ENCODE results near the gene NAPA.

Gene NAPA

DNA sequence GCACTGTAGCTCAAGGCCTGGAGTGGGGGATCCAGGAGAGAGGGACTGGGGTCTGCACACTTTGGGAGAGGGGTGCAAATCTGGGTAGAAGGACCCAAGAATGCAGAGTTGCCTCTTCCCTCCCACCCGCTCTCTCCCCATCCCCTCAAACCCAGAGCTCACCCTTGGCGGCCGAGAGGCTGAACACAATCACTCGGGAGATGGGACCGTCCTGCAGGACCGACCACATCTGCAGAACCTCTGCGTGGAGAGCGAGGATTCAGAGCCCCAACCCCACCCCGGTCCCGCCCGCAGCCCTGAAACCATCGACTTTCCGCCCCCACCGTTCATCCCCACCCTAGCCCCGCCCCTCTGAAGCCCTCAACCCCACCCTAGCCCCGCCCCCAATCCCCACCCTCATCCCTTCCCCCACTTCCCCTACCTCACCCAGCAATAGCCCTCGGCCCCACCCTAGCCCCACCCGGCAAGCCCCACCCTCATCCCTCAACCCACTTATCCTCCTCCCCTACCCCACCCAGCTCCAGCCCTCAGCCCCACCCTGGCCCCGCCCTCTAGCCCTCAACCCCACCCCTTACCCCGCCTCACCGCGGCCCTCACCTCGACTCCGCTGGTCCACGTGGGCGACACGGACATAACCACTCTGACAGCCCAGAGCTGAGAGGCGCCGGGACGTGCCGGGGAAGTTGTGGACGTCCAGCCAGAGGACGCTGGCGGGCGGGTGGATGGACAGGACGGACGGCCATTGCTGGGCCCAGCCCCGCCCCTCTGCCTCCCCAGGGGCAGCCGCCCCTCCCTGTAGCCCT, 35.0 kb downstream of the NAPA start:
- Histone ChIP-seq H3K9me3 (replicated peaks; ENCODE audit: low read length) (no peaks in the 10 kb centered on the region), H3K4me3 (ENCODE audit: low read length) (peak overlapping the region; percentile 47), H3K9ac (ENCODE audit: low read depth, low read length) (no peak overlapping the region), H3K27me3 (ENCODE audit: control insufficient read depth, insufficient read depth, low read length) (no peaks in the 10 kb centered on the region), H3K4me1 (ENCODE audit: control insufficient read depth, insufficient read depth, low read length) (peaks cover 3% of the 10 kb centered on the region), H3K36me3 (ENCODE audit: insufficient read depth, low read length) (no peaks in the 10 kb centered on the region), H3K4me2 (ENCODE audit: low read length) (peak overlapping the region; percentile 28)

GRCh38 chr19:47476438-47476972, 38.4 kb downstream of the NAPA start:
- Histone ChIP-seq H3K27me3 (ENCODE audit: control insufficient read depth, insufficient read depth, low read length) (peaks cover 6% of the 10 kb centered on the region), H3K36me3 (ENCODE audit: insufficient read depth, low read length) (no peaks in the 10 kb centered on the region), H3K4me3 (ENCODE audit: low read length) (no peak overlapping the region), H3K4me2 (ENCODE audit: low read length) (no peak overlapping the region), H3K9me3 (replicated peaks; ENCODE audit: low read length) (no peaks in the 10 kb centered on the region), H3K9ac (ENCODE audit: low read depth, low read length) (no peak overlapping the region), H3K4me1 (ENCODE audit: control insufficient read depth, insufficient read depth, low read length) (no peaks in the 10 kb centered on the region)

DNA sequence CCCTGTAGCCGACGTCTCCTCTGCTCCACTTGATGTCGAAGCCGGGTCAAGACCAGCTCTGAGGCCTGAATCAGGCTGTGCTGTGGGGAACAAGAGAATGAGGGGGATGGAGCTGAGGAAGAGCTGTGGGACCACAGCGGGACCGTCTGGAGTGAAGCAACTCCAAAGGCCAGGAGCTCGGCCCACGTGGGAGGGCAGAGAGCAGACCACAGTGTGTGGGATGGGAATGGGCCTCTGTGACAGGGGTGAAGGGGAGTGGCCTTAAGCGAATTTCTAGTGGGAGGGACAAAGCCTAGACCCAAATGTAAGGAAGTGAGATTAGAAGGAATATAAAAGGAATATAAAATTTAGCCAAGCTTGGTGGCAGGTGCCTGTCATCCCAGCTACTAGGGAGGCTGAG, 39.4 kb downstream of the NAPA start:
- H3K4me1 ChIP-seq (ENCODE audit: control insufficient read depth, insufficient read depth, low read length): no peaks in the 10 kb centered on the region

GRCh38 chr19:47473336-47473735, 41.5 kb downstream of the NAPA start:
- no peaks in the 10 kb centered on the region for H3K9me3 ChIP-seq (replicated peaks; ENCODE audit: low read length)
- no peak overlapping the region for H3K9ac ChIP-seq (ENCODE audit: low read depth, low read length)
- H3K4me1 ChIP-seq (ENCODE audit: control insufficient read depth, insufficient read depth, low read length): no peaks in the 10 kb centered on the region
- H3K4me3 ChIP-seq (ENCODE audit: low read length): no peak overlapping the region
- H3K4me2 ChIP-seq (ENCODE audit: low read length): no peak overlapping the region
- H3K27me3 ChIP-seq (ENCODE audit: control insufficient read depth, insufficient read depth, low read length): peaks cover 38% of the 10 kb centered on the region
- H3K36me3 ChIP-seq (ENCODE audit: insufficient read depth, low read length): no peaks in the 10 kb centered on the region

More for the DNA sequence above, 39.4 kb downstream of the NAPA start:
- H3K9me3 ChIP-seq (replicated peaks; ENCODE audit: low read length): no peaks in the 10 kb centered on the region
- no peak overlapping the region for H3K4me2 ChIP-seq (ENCODE audit: low read length)
- no peaks in the 10 kb centered on the region for H3K36me3 ChIP-seq (ENCODE audit: insufficient read depth, low read length)
- peaks cover 16% of the 10 kb centered on the region for H3K27me3 ChIP-seq (ENCODE audit: control insufficient read depth, insufficient read depth, low read length)
- no peak overlapping the region for H3K4me3 ChIP-seq (ENCODE audit: low read length)
- H3K9ac ChIP-seq (ENCODE audit: low read depth, low read length): no peak overlapping the region

DNA sequence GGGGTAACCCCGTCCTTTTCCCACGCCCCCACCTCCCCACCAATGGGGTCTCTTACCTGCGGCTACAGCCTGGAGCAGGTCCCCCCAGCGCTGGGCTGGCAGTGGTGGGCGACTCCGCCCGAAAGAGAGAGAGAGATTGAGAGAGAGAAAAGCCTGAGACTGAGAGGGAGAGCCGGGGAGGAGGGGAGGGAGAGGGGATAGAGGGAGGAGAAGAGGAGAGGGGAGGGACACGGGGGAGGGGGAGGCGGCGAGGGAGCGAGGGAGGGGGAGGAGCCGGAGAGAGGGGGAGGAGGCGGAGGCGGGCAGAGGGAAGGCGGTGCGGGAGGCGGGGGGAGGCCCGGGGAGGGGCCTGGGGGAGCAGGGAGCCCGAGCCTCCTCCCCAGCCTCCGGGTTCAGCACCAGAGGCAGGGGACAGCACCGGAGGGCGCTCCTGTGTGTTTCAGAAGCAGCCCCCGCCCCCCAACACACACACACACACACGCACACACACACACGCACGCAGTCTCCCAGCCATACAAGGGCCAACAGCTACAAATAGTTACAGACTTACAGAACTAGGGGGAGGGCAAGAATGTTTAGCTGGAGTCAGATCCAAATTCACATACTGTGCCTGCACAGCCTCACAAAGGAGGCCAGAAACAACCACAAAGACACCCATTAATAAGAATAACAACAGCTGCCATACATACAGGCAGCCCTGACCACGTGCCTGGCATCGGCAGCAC, 43.0 kb downstream of the NAPA start, which contains the start of gene SLC8A2:
Gene SLC8A2, minus strand, starts transcription at position 161 of the 725 bp plus-strand sequence. CDS start 5,490 bp downstream, outside the sequence.
- H3K36me3 ChIP-seq (ENCODE audit: insufficient read depth, low read length): no peaks in the 10 kb centered on the region

GRCh38 chr19:47471381-47471732, 43.5 kb downstream of the NAPA start:
- Histone ChIP-seq H3K4me2 (ENCODE audit: low read length) (no peak overlapping the region), H3K4me3 (ENCODE audit: low read length) (no peak overlapping the region), H3K27me3 (ENCODE audit: control insufficient read depth, insufficient read depth, low read length) (peaks cover 53% of the 10 kb centered on the region), H3K9ac (ENCODE audit: low read depth, low read length) (no peak overlapping the region), H3K36me3 (ENCODE audit: insufficient read depth, low read length) (no peaks in the 10 kb centered on the region), H3K9me3 (replicated peaks; ENCODE audit: low read length) (no peaks in the 10 kb centered on the region), H3K4me1 (ENCODE audit: control insufficient read depth, insufficient read depth, low read length) (no peaks in the 10 kb centered on the region)

More for the DNA sequence above, 43.0 kb downstream of the NAPA start, which contains the start of gene SLC8A2:
- Histone ChIP-seq H3K9me3 (replicated peaks; ENCODE audit: low read length) (no peaks in the 10 kb centered on the region), H3K4me3 (ENCODE audit: low read length) (no peak within 1 kb of the TSS), H3K4me1 (ENCODE audit: control insufficient read depth, insufficient read depth, low read length) (no peaks in the 10 kb centered on the region), H3K9ac (ENCODE audit: low read depth, low read length) (no peak within 1 kb of the TSS), H3K4me2 (ENCODE audit: low read length) (no peak within 1 kb of the TSS), H3K27me3 (ENCODE audit: control insufficient read depth, insufficient read depth, low read length) (peaks cover 51% of the 10 kb centered on the region)

GRCh38 chr19:47470447-47471195, 44.2 kb downstream of the NAPA start:
- H3K9me3 ChIP-seq (replicated peaks; ENCODE audit: low read length): no peaks in the 10 kb centered on the region

DNA sequence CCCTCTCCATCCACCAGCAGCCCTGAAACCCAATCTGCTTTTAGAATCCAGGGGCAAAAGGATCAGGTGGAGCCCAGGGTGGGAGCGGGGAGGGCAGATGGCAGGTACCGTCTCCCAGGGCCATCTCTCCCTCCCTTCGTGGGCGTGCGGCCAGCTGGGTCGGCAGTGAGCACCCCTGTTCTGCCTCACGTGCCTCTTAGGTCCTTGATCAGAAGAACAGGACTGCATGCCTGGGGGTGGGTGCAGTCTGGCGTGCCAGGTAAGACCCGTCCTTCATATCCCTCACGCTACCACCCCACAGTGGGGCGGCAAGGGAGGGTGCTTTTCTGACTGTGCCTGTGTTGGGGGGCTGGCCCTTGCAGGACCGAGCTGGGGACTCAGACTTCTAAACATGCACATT, 45.1 kb downstream of the NAPA start:
- Histone ChIP-seq H3K27me3 (ENCODE audit: control insufficient read depth, insufficient read depth, low read length) (peaks cover 65% of the 10 kb centered on the region), H3K9me3 (replicated peaks; ENCODE audit: low read length) (no peaks in the 10 kb centered on the region), H3K4me3 (ENCODE audit: low read length) (no peak overlapping the region), H3K9ac (ENCODE audit: low read depth, low read length) (no peak overlapping the region), H3K36me3 (ENCODE audit: insufficient read depth, low read length) (no peaks in the 10 kb centered on the region), H3K4me2 (ENCODE audit: low read length) (no peak overlapping the region), H3K4me1 (ENCODE audit: control insufficient read depth, insufficient read depth, low read length) (no peaks in the 10 kb centered on the region)

More at GRCh38 chr19:47470447-47471195, 44.2 kb downstream of the NAPA start:
- Histone ChIP-seq H3K9ac (ENCODE audit: low read depth, low read length) (no peak overlapping the region), H3K4me1 (ENCODE audit: control insufficient read depth, insufficient read depth, low read length) (no peaks in the 10 kb centered on the region), H3K36me3 (ENCODE audit: insufficient read depth, low read length) (no peaks in the 10 kb centered on the region), H3K4me2 (ENCODE audit: low read length) (no peak overlapping the region), H3K4me3 (ENCODE audit: low read length) (no peak overlapping the region), H3K27me3 (ENCODE audit: control insufficient read depth, insufficient read depth, low read length) (peaks cover 56% of the 10 kb centered on the region)

DNA sequence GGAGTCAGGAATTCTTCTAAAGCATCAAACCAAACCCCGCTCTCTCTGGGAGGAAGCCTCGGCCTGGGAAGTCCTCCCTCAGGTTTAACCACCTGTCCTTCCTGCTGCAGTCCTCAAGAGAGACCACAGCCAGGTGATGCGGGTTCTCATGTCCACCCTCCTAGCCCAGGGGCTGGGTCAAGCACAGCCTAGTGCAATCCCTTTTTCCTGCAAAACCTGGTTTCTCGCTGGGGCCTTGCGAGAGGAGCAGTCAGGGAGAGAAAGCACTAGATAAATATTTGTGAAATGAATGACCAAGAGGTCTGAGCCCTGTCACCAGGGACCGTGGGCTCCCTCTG, 45.5 kb downstream of the NAPA start:
- H3K4me3 ChIP-seq (ENCODE audit: low read length): no peak overlapping the region
- H3K9me3 ChIP-seq (replicated peaks; ENCODE audit: low read length): no peaks in the 10 kb centered on the region
- no peaks in the 10 kb centered on the region for H3K36me3 ChIP-seq (ENCODE audit: insufficient read depth, low read length)
- no peaks in the 10 kb centered on the region for H3K4me1 ChIP-seq (ENCODE audit: control insufficient read depth, insufficient read depth, low read length)
- H3K9ac ChIP-seq (ENCODE audit: low read depth, low read length): no peak overlapping the region
- no peak overlapping the region for H3K4me2 ChIP-seq (ENCODE audit: low read length)
- H3K27me3 ChIP-seq (ENCODE audit: control insufficient read depth, insufficient read depth, low read length): peaks cover 69% of the 10 kb centered on the region

GRCh38 chr19:47467914-47468313, 46.9 kb downstream of the NAPA start:
- no peak overlapping the region for H3K9ac ChIP-seq (ENCODE audit: low read depth, low read length)
- no peaks in the 10 kb centered on the region for H3K36me3 ChIP-seq (ENCODE audit: insufficient read depth, low read length)
- no peaks in the 10 kb centered on the region for H3K9me3 ChIP-seq (replicated peaks; ENCODE audit: low read length)
- peaks cover 77% of the 10 kb centered on the region for H3K27me3 ChIP-seq (ENCODE audit: control insufficient read depth, insufficient read depth, low read length)
- H3K4me2 ChIP-seq (ENCODE audit: low read length): no peak overlapping the region
- H3K4me1 ChIP-seq (ENCODE audit: control insufficient read depth, insufficient read depth, low read length): no peaks in the 10 kb centered on the region
- H3K4me3 ChIP-seq (ENCODE audit: low read length): no peak overlapping the region

DNA sequence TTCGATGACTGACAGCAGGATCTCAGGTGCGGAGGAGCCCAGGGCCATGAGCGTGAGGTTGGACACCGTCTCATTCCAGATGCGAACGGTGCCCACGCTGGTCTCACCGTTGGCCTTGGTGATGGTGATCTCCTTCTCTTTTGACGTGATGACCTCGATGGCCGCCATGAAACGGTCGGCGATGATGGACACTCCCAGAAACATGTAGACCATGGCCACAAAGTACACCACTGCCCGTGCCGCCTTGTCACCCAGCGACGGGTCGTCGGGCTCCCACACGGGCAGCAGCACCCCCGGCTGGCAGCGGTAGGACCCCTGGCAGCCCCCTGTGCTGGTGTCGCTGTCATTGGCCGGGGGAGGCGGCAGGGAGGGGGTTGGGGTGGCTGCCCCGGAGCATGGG, 48.9 kb downstream of the NAPA start:
- Histone ChIP-seq H3K4me2 (ENCODE audit: low read length) (no peak overlapping the region), H3K27me3 (ENCODE audit: control insufficient read depth, insufficient read depth, low read length) (peaks cover 76% of the 10 kb centered on the region), H3K4me1 (ENCODE audit: control insufficient read depth, insufficient read depth, low read length) (no peaks in the 10 kb centered on the region), H3K9me3 (replicated peaks; ENCODE audit: low read length) (no peaks in the 10 kb centered on the region), H3K36me3 (ENCODE audit: insufficient read depth, low read length) (no peaks in the 10 kb centered on the region), H3K4me3 (ENCODE audit: low read length) (no peak overlapping the region), H3K9ac (ENCODE audit: low read depth, low read length) (no peak overlapping the region)

Data from skeletal muscle satellite cell (primary cell).